Measurements from ENCODE around the gene STUM. TPM values are rescaled to one million over a fixed set of nuclear protein-coding genes. Genes with fewer than 3 reads are reported as not detected.
"Not testable (repeated sequence)": the region's sequence is repeated elsewhere in the genome, so short reads cannot be mapped to it uniquely, and the experiment has no call there.

The STUM gene
- total RNA-seq, 1 experiment from 2014 or later = not detected

- Histone ChIP-seq H3K27me3 (no peaks in the 10 kb centered on the region), H3K4me3 (peak overlapping the region; percentile 28), H3K36me3 (no peaks in the 10 kb centered on the region), H3K9me3 (no peaks in the 10 kb centered on the region)
- peak; percentile 85 for DNase-seq
These were observed 53.8 kb downstream of the STUM start for GRCh38 chr1:226602186-226603021.

GRCh38 chr1:226603022-226603857, 54.7 kb downstream of the STUM start:
- Histone ChIP-seq H3K36me3 (no peaks in the 10 kb centered on the region), H3K9me3 (no peaks in the 10 kb centered on the region), H3K4me3 (peak overlapping the region; percentile 28), H3K27me3 (no peaks in the 10 kb centered on the region)
- peak; percentile 85 for DNase-seq

DNA sequence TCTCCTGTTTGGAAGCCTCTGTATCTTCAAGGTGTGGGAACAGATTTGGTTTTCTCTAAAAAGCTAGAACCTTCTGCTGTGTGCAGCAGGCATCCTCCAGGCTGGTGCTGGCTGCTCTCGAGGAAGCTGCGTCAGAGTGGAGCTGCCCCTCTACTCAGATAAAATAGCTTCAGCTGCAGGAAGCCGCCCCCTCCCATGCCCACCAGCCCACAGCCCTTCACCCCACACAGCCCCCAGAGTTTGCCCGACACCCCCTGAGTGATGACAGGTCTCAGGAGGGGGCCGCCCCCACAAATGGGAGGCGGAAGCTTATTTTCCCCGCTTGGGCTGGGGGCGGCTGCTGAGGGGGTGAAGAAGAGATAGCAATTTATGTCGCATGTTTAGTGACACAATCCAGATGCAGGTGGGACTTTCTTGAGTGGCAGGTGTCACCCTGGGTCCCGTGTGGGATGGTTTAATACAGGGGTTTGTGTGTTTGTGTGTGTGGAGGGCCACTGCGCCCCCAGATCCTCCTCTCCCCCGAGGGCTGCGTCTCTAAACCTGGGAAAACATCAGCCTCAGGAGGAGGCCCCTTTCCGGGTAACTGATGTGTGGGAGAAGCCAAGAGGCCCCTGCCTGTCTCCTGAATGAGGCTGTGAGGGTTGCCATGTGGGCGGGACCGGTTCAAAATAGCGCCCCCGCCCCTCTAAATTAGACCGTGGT, 55.4 kb downstream of the STUM start:
- Histone ChIP-seq H3K9me3 (no peaks in the 10 kb centered on the region), H3K27me3 (no peaks in the 10 kb centered on the region), H3K4me3 (no peak overlapping the region), H3K36me3 (no peaks in the 10 kb centered on the region)
- DNase-seq = no peak

DNA sequence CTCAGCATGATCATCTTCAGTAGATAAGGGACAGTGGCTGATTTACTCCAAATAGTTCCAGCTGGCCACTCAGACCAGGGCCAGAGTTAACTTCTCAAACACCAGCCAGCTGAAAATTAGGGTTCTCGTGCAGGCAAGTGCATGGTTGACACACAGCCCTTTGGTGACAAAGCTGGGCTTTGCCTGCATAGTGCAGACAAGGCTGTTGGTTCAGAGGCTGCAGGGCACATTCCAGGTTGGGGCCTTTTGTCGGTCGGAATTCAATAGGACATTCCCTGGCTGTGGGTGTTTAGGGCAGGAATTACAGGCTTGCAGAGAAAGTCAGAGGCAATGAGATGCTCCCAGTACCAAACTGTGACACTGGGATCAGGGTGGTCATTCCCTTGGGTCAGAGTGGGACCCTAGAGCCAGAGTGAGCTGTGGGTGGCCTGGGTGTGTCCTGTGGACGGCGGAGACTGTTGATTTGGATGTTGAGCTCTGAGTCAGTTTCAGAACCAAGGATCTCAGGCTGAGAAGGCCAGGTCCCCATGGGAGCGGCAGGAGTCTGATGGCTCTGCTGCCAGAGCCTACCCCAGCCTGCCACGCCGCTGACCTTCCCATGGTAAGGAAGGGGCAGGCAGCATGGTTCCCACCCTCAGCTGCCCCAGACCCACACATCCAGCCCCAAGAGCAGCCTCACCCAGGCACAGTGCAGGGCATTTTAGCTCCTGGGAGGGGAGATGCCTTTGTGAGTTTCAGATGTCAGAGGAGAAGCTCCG, 56.2 kb downstream of the STUM start:
- no peak for DNase-seq
- H3K4me3 ChIP-seq = no peak overlapping the region
- H3K9me3 ChIP-seq = no peaks in the 10 kb centered on the region
- H3K27me3 ChIP-seq = no peaks in the 10 kb centered on the region
- no peaks in the 10 kb centered on the region for H3K36me3 ChIP-seq

DNA sequence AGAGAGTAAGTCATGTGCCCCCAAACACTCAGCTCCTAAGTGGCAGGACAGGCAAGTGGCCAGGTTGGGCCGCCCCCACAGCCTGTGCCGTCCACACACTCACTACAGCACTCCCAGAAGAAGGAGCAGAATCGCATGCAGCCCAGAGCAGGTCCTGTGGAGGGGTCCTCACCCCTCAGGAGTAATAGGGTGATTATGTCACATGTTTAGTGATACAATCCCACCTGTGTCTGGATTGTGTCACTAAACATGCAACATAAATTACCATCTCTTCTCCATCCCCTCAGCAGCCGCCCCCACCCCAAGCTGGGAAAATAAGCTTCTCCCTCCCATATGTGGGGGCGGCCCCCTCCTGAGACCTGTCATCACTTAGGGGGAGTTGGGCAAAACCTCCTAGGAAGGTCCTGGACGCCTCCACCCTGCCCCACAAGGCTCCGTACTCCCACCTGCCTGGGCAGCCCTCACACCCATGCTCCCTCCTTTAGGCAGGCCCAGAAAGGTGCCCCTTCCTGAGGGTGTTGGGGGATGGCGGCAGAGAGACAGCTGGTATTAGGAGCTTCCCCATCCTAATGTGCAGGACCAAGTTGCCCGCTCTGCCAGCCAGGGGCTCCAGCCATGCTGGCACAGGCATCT, 56.9 kb downstream of the STUM start:
- no peak for DNase-seq
- Histone ChIP-seq H3K9me3 (no peaks in the 10 kb centered on the region), H3K4me3 (no peak overlapping the region), H3K36me3 (no peaks in the 10 kb centered on the region), H3K27me3 (no peaks in the 10 kb centered on the region)

GRCh38 chr1:226606311-226607267, 58.0 kb downstream of the STUM start:
- no peak for DNase-seq
- Histone ChIP-seq H3K36me3 (no peaks in the 10 kb centered on the region), H3K4me3 (no peak overlapping the region), H3K27me3 (no peaks in the 10 kb centered on the region), H3K9me3 (no peaks in the 10 kb centered on the region)

- no peak for DNase-seq
- Histone ChIP-seq H3K9me3 (no peaks in the 10 kb centered on the region), H3K27me3 (no peaks in the 10 kb centered on the region), H3K36me3 (no peaks in the 10 kb centered on the region), H3K4me3 (no peak overlapping the region)
These were observed 58.7 kb downstream of the STUM start for GRCh38 chr1:226607268-226607660.

DNA sequence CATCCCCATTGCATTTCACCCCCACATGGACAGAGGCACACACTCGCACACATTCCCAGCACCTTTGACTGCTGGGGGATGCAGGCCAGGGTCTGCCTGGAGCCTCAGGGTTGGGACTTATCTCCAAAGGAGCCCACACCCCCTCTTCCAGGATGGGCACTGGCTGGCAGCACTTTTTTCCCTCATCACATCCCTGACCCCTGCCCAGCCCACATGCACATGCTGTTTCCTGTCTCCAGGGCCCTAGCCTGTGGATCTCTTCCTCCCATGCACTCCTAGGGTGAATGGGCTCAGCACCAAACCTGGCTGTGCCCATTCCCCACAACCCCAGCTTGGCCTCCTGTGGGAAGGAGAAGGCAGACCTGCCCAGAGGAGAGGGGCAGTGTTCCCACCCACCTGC, 59.3 kb downstream of the STUM start:
- no peak overlapping the region for H3K4me3 ChIP-seq
- DNase-seq = no peak
- H3K36me3 ChIP-seq = no peaks in the 10 kb centered on the region
- H3K9me3 ChIP-seq = no peaks in the 10 kb centered on the region
- H3K27me3 ChIP-seq = no peaks in the 10 kb centered on the region

- H3K27me3 ChIP-seq = no peaks in the 10 kb centered on the region
- H3K9me3 ChIP-seq = no peaks in the 10 kb centered on the region
- no peaks in the 10 kb centered on the region for H3K36me3 ChIP-seq
- H3K4me3 ChIP-seq = no peak overlapping the region
- peak; percentile 62 for DNase-seq
These were observed 60.3 kb downstream of the STUM start for GRCh38 chr1:226608699-226609505.

- Histone ChIP-seq H3K4me3 (no peak overlapping the region), H3K27me3 (no peaks in the 10 kb centered on the region), H3K9me3 (no peaks in the 10 kb centered on the region), H3K36me3 (no peaks in the 10 kb centered on the region)
- no peak for DNase-seq
These were observed 61.4 kb downstream of the STUM start for GRCh38 chr1:226609836-226610455.

- no peak for DNase-seq
These were observed 62.1 kb downstream of the STUM start for GRCh38 chr1:226610671-226611070.

DNA sequence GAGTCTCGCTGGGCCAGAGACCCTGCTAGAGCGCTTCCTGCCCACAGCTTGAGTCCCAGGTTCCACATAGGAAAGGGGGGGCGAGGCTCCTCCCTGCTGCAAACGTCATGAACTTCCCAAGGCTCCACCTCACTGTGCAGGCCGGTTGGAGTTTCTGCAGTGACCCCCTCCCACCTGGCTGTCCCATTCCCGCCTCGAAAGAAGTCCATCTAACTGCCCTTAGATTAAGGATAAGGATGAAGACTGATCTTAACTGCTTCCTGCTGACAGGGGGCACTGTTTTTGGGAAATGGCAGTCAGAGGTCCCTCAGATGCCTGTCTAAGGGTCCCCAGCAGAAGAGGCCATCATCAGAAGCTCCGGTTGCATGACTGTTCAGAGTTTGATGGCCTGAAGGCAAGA, 62.7 kb downstream of the STUM start:
- H3K27me3 ChIP-seq = no peaks in the 10 kb centered on the region
- DNase-seq = no peak
- H3K36me3 ChIP-seq = no peaks in the 10 kb centered on the region
- no peak overlapping the region for H3K4me3 ChIP-seq
- H3K9me3 ChIP-seq = no peaks in the 10 kb centered on the region

More at GRCh38 chr1:226610671-226611070, 62.1 kb downstream of the STUM start:
- Histone ChIP-seq H3K9me3 (no peaks in the 10 kb centered on the region), H3K27me3 (no peaks in the 10 kb centered on the region), H3K36me3 (no peaks in the 10 kb centered on the region), H3K4me3 (no peak overlapping the region)

- DNase-seq, H3K27me3 ChIP-seq, H3K4me3 ChIP-seq, H3K9me3 ChIP-seq, H3K36me3 ChIP-seq: not testable (repeated sequence)
These were observed 63.4 kb downstream of the STUM start for GRCh38 chr1:226611980-226612379.

DNA sequence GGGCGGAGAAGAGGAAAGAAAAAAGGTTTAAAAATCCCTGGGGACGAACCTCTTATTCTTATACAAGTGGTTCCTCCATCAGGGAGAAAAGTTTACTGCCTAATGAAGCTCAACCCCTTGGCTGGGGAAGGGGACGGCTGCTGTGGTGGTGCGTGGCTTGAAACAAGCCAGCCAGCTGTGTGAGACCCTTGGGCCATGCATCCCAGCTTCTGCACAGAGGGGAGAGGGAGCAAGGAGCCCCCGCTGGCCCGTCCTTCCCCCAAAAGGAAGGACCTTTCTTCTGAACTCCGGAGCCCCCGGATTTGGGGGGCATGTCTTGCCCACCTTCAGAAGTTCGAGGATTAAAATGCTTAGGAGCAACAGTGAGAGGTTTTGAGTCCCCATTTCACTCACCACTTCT, 67.3 kb downstream of the STUM start:
- H3K27me3 ChIP-seq = no peaks in the 10 kb centered on the region
- H3K36me3 ChIP-seq = no peaks in the 10 kb centered on the region
- H3K9me3 ChIP-seq = no peaks in the 10 kb centered on the region
- no peak overlapping the region for H3K4me3 ChIP-seq
- no peak for DNase-seq
